CD4-positive, alpha-beta T cell (primary cell): ENCODE measurements around the gene ACTR3C. TPM values are rescaled to one million over a fixed set of nuclear protein-coding genes. Genes with fewer than 3 reads are reported as not detected.

ENCODE experiments used
- ATAC-seq: fragments of 200-7000 bp; cut with Tn5 transposase; one replicate; pipeline ENCODE4 v1.10.0; 2022; ENCODE audit warnings: mild to moderate bottlenecking; ENCODE audit not compliant: poor library complexity
- CTCF ChIA-PET: fragments of 350-600 bp; sonication (Branson Sonifier 250); formaldehyde crosslinking; loops from one replicate; lab custom pipeline; 2021; ENCODE audit warnings: antibody characterized with exemption, inconsistent platforms; lab: Charles Lee
- POLR2A ChIA-PET: fragments of 350-600 bp; sonication (Branson Sonifier 250); formaldehyde crosslinking; loops from one replicate; lab custom pipeline; 2021; ENCODE audit warnings: antibody characterized with exemption, inconsistent platforms; lab: Charles Lee
- DNase-seq, 14 experiments: peaks; one replicate each; pipeline ENCODE4 v3.0.0-alpha.2; 2013 to 2020; ENCODE audit warnings: mixed read lengths in 2 of 14
- H3K27ac ChIP-seq, 2 donors: one replicate each; pipeline versions ENCODE4 v1.5.1 to v1.7.0; 2013; ENCODE audit warnings: low read length in 2 of 2, low read depth in 1 of 2, mild to moderate bottlenecking in 1 of 2
- H3K27me3 ChIP-seq, 2 experiments: 1 replicate in 1 of 2; 2 replicates in 1 of 2; pipeline versions ENCODE4 v1.6.1 to v1.7.0; 2013; ENCODE audit warnings: low read length in 2 of 2, control low read depth in 1 of 2, mild to moderate bottlenecking in 1 of 2, moderate library complexity in 1 of 2; ENCODE audit not compliant: insufficient read depth in 2 of 2, control insufficient read depth in 1 of 2
- H3K36me3 ChIP-seq: one replicate; pipeline ENCODE4 v1.6.1; 2013; ENCODE audit warnings: low read length, control low read depth; ENCODE audit not compliant: insufficient read depth
- H3K4me1 ChIP-seq: one replicate; pipeline ENCODE4 v1.6.1; 2013; ENCODE audit warnings: low read length, control low read depth; ENCODE audit not compliant: insufficient read depth
- H3K4me3 ChIP-seq: one replicate; pipeline ENCODE4 v1.5.1; 2013; ENCODE audit warnings: mild to moderate bottlenecking, low read length, moderate library complexity
- H3K9me3 ChIP-seq, 2 experiments: 1 replicate in 1 of 2; 2 replicates in 1 of 2; pipeline versions ENCODE4 v1.6.1 to v1.7.0; 2013; ENCODE audit warnings: low read length in 2 of 2, mild to moderate bottlenecking in 2 of 2, control low read depth in 1 of 2, moderate library complexity in 1 of 2; ENCODE audit not compliant: control insufficient read depth in 1 of 2, insufficient read depth in 1 of 2
- H3K27ac Mint-ChIP-seq: one replicate; pipeline ENCODE4 v1.8.0; 2020; ENCODE audit warnings: mixed read lengths
- H3K27me3 Mint-ChIP-seq: one replicate; pipeline ENCODE4 v1.8.0; 2021; ENCODE audit warnings: mixed read lengths
- H3K36me3 Mint-ChIP-seq: one replicate; pipeline ENCODE4 v1.8.0; 2021; ENCODE audit warnings: low read depth, mixed read lengths
- H3K4me1 Mint-ChIP-seq: one replicate; pipeline ENCODE4 v1.8.0; 2021; ENCODE audit warnings: low read depth, mixed read lengths
- H3K4me3 Mint-ChIP-seq: one replicate; pipeline ENCODE4 v1.8.0; 2020; ENCODE audit warnings: mild to moderate bottlenecking, mixed read lengths
- H3K9me3 Mint-ChIP-seq: one replicate; pipeline ENCODE4 v1.8.0; 2020; ENCODE audit warnings: mixed read lengths
- CTCF ChIP-seq: fragments of 200-600 bp; IDR thresholded peaks from one replicate; pipeline ENCODE4 v1.8.0; 2022; ENCODE audit warnings: antibody characterized with exemption, mild to moderate bottlenecking
- intact Hi-C, 2 experiments: fragments of 100-400 bp; cut with DNase I in 1 of 2; cut with micrococcal nuclease in 1 of 2; formaldehyde crosslinking; loops; one replicate each; pipeline versions ENCODE4 v1.15.1 to v1.9.0; 2023 to 2025; cut with DNase I, micrococcal nuclease
- total RNA-seq, 174 experiments: library from RNA in 2 of 174; stranded (reverse) in 2 of 174; gene quantifications; one replicate each; pipeline ENCODE4 v1.2.3 and lab custom pipeline; 2021 to 2026

Gene ACTR3C
- total RNA-seq, 2 experiments from 2014 or later = 1.9 to 3.4 TPM

GRCh38 chr7:150365673-150366398 lies 42.5 kb upstream of the ACTR3C start:
- peak overlapping the region; percentile 96 for H3K27ac Mint-ChIP-seq
- no peaks in the 10 kb centered on the region for H3K27me3 Mint-ChIP-seq
- H3K4me1 Mint-ChIP-seq = peaks cover 65% of the 10 kb centered on the region
- peaks cover 39% of the 10 kb centered on the region for H3K4me1 ChIP-seq
- no peaks in the 10 kb centered on the region for H3K9me3 Mint-ChIP-seq
- TF ChIP-seq CTCF = no peak
- H3K4me3 Mint-ChIP-seq = peak overlapping the region; percentile 85
- DNase-seq (peak in 2 of 14 experiments; percentile 39 to 42), ATAC-seq (no peak)
- H3K27me3 ChIP-seq = no peaks in the 10 kb centered on the region
- H3K4me3 ChIP-seq = no peak overlapping the region
- peaks cover 23% of the 10 kb centered on the region for H3K36me3 Mint-ChIP-seq
- ChIA-PET POLR2A (interaction anchor here (1.7 to 7.1 kb wide), 3 partner anchors 8 to 39 kb away, joined by 5 to 76 read pairs (median 10); a partner anchor contains a TSS), CTCF (interaction anchor here (0.6 to 4.8 kb wide), 3 partner anchors 9 to 40 kb away, joined by 4 to 20 read pairs (median 7); a partner anchor contains a TSS)
- intact Hi-C loops = loop anchor here in 1 of 2 experiments (5.0 to 10.0 kb wide), 3 partner anchors 44 to 651 kb away; partner anchors contain the start of genes ACTR3C and LRRC61
- peaks cover 8% of the 10 kb centered on the region for H3K36me3 ChIP-seq
- H3K9me3 ChIP-seq = no peaks in the 10 kb centered on the region
- H3K27ac ChIP-seq = peak overlapping the region in 1 of 2 donors; percentile 0

GRCh38 chr7:150365194-150365593 lies 41.8 kb upstream of the ACTR3C start:
- Mint-ChIP-seq H3K4me3 (no peak overlapping the region), H3K27ac (peak overlapping the region; percentile 96), H3K27me3 (no peaks in the 10 kb centered on the region), H3K4me1 (peaks cover 60% of the 10 kb centered on the region), H3K9me3 (no peaks in the 10 kb centered on the region), H3K36me3 (peaks cover 18% of the 10 kb centered on the region)
- ChIA-PET POLR2A (interaction anchor here (1.7 to 7.1 kb wide), 3 partner anchors 8 to 39 kb away, joined by 5 to 76 read pairs (median 10); a partner anchor contains a TSS), CTCF (interaction anchor here (0.6 to 4.8 kb wide), 2 partner anchors 24 to 40 kb away, joined by 4 to 20 read pairs; a partner anchor contains a TSS)
- no peaks in the 10 kb centered on the region for H3K9me3 ChIP-seq
- H3K27me3 ChIP-seq = no peaks in the 10 kb centered on the region
- H3K27ac ChIP-seq = no peak overlapping the region
- peaks cover 3% of the 10 kb centered on the region for H3K36me3 ChIP-seq
- DNase-seq (no peak), ATAC-seq (no peak)
- H3K4me1 ChIP-seq = peaks cover 33% of the 10 kb centered on the region
- intact Hi-C loops = loop anchor here in 1 of 2 experiments (5.0 to 10.0 kb wide), 3 partner anchors 43 to 650 kb away; partner anchors contain the start of genes ACTR3C and LRRC61
- H3K4me3 ChIP-seq = no peak overlapping the region
- TF ChIP-seq CTCF = no peak

- no peak overlapping the region for H3K4me3 Mint-ChIP-seq
- ATAC-seq (no peak), DNase-seq (peak in 2 of 14 experiments; percentile 43 to 45)
- intact Hi-C loops = loop anchor here in 1 of 2 experiments (10.0 kb wide), 1 partner anchor 649 kb away; a partner anchor contains a TSS
- H3K36me3 Mint-ChIP-seq = peaks cover 5% of the 10 kb centered on the region
- H3K9me3 Mint-ChIP-seq = no peaks in the 10 kb centered on the region
- H3K27me3 ChIP-seq = no peaks in the 10 kb centered on the region
- ChIA-PET CTCF (no interaction called here), POLR2A (no interaction called here)
- H3K36me3 ChIP-seq = no peaks in the 10 kb centered on the region
- H3K27ac ChIP-seq = no peak overlapping the region
- peak overlapping the region; percentile 18 for H3K27ac Mint-ChIP-seq
- TF ChIP-seq CTCF = no peak
- peaks cover 56% of the 10 kb centered on the region for H3K4me1 Mint-ChIP-seq
- peaks cover 30% of the 10 kb centered on the region for H3K4me1 ChIP-seq
- no peaks in the 10 kb centered on the region for H3K27me3 Mint-ChIP-seq
- no peaks in the 10 kb centered on the region for H3K9me3 ChIP-seq
- no peak overlapping the region for H3K4me3 ChIP-seq
Measured at GRCh38 chr7:150363872-150364271, 40.5 kb upstream of the ACTR3C start.
